Measurements from ENCODE around the gene RASD1. TPM values are rescaled to one million over a fixed set of nuclear protein-coding genes. Genes with fewer than 3 reads are reported as not detected.
A peak's percentile ranks its signal among the peaks of the same experiment; 100 is the strongest.

Gene RASD1
- total RNA-seq, 4 donors from 2014 or later: 23.5 to 83.8 (median 61.3) TPM

DNA sequence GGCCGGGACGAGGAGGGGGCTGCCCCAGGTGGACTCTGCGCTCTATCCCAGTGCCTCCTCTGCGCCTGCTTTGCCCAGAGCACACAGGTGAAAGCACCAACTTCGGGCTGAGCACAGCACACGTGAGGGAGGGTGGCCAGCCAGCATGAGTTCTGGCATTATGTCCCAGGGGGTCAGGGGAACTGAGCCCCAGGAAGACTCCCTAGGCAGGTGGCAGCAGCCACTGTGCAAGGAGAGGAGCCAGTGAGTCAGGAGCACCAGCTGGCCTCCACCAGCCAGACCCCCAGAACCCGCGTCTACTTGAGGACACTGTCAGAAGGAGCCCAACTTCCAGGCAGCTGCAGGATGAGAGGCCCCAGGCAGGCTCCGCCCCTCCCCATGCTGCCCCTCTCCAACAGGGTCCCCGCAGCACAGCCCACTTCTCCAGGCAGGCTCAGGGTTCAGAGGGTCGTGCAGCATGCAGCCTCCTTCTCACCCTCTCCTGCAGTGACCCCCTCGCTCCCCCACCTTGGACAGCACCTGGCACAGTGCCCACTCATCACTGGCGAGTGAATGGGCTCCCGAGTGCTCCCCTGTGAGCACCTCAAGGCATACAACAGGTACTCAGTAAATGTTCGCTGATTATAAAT is 44.2 kb upstream of the RASD1 start:
- no peak for TF ChIP-seq POLR2A (IDR thresholded peaks at IDR 0.05)
- no peak for TF ChIP-seq POLR2AphosphoS5 (IDR thresholded peaks at IDR 0.05)
- TF ChIP-seq EP300 (IDR thresholded peaks at IDR 0.05; ENCODE audit: low read depth): no peak
- TF ChIP-seq CTCF (IDR thresholded peaks at IDR 0.05): no peak
- peaks cover 6 to 32% (median 25%) of the 10 kb centered on the region in 4 donors for H3K4me1 ChIP-seq
- DNase-seq: no peak
- 76% methylated on average over 15 of the region's 15 CpGs; no CpG with 5 or more reads in 1 of the 2 donors for WGBS, 2 donors (ENCODE audit: low coverage in 1 of 2)
- in situ Hi-C loops (cut with MboI; ENCODE audit: low pct_ligation_motif_present in 1 of 4, low pct_unique_long_range_greater_than_20kb in 1 of 4, low sequenced_read_pairs in 3 of 4) (no loop called here), intact Hi-C loops (cut with DNase I; ENCODE audit: low total_unique reads) (no loop called here)
- H3K4me3 ChIP-seq: no peak overlapping the region
- no peaks in the 10 kb centered on the region for H3K36me3 ChIP-seq
- H3K9me3 ChIP-seq: no peaks in the 10 kb centered on the region
- peak overlapping the region in 2 of 4 donors; percentile 49 to 71 for H3K27ac ChIP-seq
- H3K27me3 ChIP-seq: no peaks in the 10 kb centered on the region

- no peak overlapping the region for H3K4me3 ChIP-seq
- DNase-seq: peak; percentile 24
- no peaks in the 10 kb centered on the region for H3K9me3 ChIP-seq
- H3K36me3 ChIP-seq: no peaks in the 10 kb centered on the region
- peaks cover 6 to 32% (median 25%) of the 10 kb centered on the region in 4 donors for H3K4me1 ChIP-seq
- in situ Hi-C loops (cut with MboI; ENCODE audit: low pct_ligation_motif_present in 1 of 4, low pct_unique_long_range_greater_than_20kb in 1 of 4, low sequenced_read_pairs in 3 of 4): no loop called here
- no peaks in the 10 kb centered on the region for H3K27me3 ChIP-seq
- H3K27ac ChIP-seq: peak overlapping the region; percentile 32 to 71 (median 57)
- TF ChIP-seq CTCF (IDR thresholded peaks at IDR 0.05) (no peak), POLR2AphosphoS5 (IDR thresholded peaks at IDR 0.05) (no peak), POLR2A (IDR thresholded peaks at IDR 0.05) (no peak), EP300 (IDR thresholded peaks at IDR 0.05; ENCODE audit: low read depth) (no peak)
- 46 to 60% methylated on average over 1 to 10 of the region's 10 CpGs for WGBS, 2 donors (ENCODE audit: low coverage in 1 of 2)
- intact Hi-C loops (cut with DNase I; ENCODE audit: low total_unique reads): no loop called here
Measured at GRCh38 chr17:17539591-17539990, 43.4 kb upstream of the RASD1 start.

- WGBS, 2 donors (ENCODE audit: low coverage in 1 of 2): 44 to 57% methylated on average over 8 to 10 of the region's 10 CpGs
Measured at GRCh38 chr17:17538417-17539391, 42.5 kb upstream of the RASD1 start.

More at GRCh38 chr17:17538417-17539391, 42.5 kb upstream of the RASD1 start:
- DNase-seq: peak; percentile 65
- H3K36me3 ChIP-seq: no peaks in the 10 kb centered on the region
- in situ Hi-C loops (cut with MboI; ENCODE audit: low pct_ligation_motif_present in 1 of 4, low pct_unique_long_range_greater_than_20kb in 1 of 4, low sequenced_read_pairs in 3 of 4): no loop called here
- H3K4me1 ChIP-seq: peaks cover 6 to 32% (median 25%) of the 10 kb centered on the region in 4 donors
- H3K4me3 ChIP-seq: no peak overlapping the region
- no peaks in the 10 kb centered on the region for H3K9me3 ChIP-seq
- TF ChIP-seq POLR2A (IDR thresholded peaks at IDR 0.05) (no peak), CTCF (IDR thresholded peaks at IDR 0.05) (no peak), POLR2AphosphoS5 (IDR thresholded peaks at IDR 0.05) (peak in 2 of 3 donors; percentile 43 to 50), EP300 (IDR thresholded peaks at IDR 0.05; ENCODE audit: low read depth) (peak; percentile 59)
- no peaks in the 10 kb centered on the region for H3K27me3 ChIP-seq
- intact Hi-C loops (cut with DNase I; ENCODE audit: low total_unique reads): no loop called here
- H3K27ac ChIP-seq: peak overlapping the region; percentile 32 to 73 (median 68)

Measured in transverse colon (tissue), 4 donors.